NCI-H345 treated with DMSO at 0.1 percent for 48 hours (cell line): Measurements from ENCODE around the gene ASTN1.
A peak's percentile ranks its signal among the peaks of the same experiment; 100 is the strongest.

Source experiments
- DNase-seq: peaks from one replicate; lab custom pipeline; 2025; ENCODE audit not compliant: unreplicated experiment; lab: John Stamatoyannopoulos, UW

ASTN1 gene

DNA sequence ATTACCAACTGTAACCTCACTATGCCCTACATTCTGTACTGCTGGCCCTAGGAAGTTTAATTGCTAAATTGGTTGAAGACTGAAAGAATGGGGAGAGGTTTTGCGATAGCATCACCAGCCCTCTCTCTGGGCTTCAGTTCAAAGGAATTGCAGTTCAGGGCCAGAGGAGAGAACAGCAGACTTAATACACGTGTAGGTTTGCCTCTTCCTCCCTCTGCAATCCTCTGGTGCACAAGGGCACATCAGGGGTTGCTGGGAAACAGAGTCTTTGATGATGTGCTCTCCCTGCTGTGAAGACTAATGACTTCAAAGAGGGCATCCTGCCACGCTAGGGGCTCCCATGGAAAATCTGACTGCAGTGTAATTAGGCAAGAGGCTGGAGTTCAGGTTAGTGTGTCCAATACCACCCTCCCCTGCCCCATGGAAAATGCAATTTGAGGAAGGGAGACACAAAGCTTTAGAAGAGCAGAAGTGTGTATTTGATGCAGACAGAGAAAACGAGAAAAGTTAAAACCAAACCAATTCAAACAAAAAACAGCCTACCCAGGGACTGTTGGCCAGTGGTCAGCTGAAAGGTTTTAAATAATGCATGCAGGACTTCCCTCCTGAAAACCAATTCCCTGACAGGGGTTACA is 167.9 kb downstream of the ASTN1 start:
- DNase-seq: peak; percentile 41

DNA sequence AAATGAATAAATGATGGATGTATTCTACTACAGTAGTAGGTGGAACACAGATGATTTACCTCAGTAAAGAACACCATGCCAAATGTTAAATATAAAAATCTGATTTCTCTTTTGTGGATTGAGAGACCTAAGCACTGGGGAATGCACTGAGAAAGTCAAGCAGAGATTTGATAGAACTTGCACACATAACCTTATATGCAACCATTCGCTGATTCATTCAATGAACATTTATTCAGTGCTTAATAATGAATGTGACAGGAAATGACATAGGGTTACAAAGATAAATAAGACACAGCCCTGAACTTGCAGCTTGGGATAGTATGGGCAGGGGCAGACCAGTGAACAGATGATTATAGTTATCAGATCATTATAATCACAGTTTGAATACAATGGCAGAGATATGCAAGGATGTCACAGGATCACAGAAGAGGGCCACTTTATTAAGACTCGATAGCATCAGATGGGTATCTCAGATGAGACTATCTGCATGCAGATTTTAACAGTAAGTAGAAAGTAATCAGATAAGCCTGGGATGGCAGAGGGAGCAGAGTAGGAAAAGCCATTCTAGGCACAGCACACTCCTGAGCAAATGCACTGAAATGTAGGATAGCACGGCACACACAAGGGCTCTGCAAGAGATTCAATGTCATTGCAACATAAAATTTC is 169.4 kb downstream of the ASTN1 start:
- DNase-seq: no peak

DNA sequence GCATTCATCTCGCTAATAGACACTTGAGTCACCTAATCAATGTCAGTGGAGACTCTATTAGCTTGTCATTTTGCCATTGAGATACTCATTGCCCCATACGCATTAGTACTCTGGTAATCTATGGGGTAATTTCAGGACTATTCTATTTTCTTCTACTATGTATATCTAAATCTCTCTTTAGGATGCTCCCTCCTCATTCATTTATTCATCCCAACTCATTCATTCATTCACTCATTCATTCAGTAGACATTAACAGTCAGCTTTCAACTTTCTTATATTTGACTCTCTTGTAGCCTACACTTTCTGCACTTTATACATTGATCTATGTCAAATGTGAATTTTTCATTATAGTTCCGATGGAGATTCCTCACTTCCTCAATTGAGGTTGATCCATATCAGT is 170.9 kb downstream of the ASTN1 start:
- no peak for DNase-seq

DNA sequence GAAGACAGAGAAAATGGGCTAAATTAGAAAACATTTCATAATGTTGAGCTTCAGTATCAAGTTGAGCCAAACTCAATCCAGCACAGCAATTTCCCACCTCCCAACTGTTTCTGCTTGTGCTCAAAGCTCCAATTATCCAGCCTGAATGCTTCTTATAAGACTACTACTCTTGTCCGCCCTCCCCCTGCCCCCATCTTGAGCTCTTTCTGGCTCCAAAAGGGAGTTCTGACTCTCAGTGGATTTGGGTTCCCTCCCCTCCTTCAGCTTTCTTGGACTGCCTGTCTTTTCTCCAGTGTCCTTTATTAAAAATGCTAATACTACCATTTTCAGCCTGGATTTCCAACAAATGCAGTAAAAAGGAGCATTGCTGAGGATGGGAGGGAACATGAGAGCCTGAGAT is 174.8 kb downstream of the ASTN1 start:
- no peak for DNase-seq

DNA sequence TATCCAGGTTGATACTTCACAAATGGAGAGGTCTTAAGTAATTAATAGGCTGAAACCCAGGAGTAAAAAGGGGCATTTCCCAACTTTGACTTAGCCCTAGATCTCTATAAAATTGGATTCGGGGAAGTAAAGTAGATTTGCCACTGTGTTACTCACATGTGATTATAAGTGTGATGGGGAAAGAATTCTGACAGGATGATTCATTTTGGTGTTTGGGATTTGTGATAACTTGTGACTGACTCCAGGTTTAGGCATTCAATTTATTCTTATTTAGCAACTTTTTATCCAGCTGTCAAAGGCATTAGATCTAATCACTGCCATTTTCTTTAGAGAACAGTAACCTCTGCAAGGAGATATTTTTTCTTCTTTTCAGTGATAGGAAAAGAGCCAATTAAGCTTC is 175.5 kb downstream of the ASTN1 start:
- DNase-seq: no peak

DNA sequence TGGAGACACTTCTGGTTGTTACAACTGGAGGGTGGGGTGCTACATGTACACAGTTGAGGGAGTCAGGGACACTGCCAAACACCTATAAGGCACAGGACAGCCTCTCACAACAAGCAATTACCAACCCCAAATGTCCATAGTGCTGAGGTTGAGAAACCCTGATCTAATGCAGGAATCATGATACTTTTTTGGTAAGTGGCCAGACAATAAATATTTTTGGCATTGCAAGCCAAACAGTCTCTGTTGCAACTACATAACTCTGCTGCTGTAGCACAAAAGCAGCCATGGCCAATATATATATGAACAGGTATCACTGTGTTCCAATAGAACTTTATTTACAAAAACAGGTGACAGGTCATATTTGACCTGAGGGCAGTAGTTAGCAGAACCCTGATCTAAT is 177.5 kb downstream of the ASTN1 start:
- DNase-seq: no peak

DNA sequence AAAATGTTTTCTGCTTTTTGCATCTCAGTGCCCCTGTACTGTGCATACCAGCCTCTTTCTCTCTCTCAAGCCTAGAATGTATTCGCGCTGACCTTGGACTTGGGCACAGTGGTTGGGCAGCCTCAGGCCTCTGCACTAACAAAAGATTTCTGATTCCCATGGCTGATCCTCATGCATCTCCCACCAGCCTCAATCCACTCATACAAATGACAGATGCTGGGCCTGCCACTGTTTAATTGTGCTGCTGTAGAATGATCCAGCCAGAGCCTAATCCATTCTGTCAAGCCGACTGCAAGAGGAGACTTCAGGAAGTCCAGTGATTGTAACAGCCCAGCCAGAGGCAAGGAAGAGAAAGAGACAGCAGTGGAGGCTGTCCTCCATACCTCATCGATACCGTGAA is 180.8 kb downstream of the ASTN1 start:
- no peak for DNase-seq

DNA sequence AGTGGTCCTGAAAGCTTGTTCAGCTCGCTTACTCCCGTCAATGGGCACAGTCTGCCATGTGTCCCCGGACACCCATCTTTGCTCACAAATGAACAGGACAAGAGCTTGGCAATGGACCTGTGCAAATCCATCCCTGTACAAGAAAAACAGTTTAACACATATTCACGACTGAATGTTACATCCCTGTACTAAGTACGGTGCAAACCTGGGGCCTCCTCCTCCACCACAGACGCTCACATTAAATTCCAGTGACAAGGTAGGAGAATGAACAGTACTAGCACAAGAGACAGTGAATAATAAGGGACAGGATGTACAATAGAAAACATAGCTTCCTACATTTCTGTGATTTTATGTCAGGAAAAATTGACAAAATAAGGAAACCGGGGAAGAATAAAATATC is 187.7 kb downstream of the ASTN1 start:
- no peak for DNase-seq

DNA sequence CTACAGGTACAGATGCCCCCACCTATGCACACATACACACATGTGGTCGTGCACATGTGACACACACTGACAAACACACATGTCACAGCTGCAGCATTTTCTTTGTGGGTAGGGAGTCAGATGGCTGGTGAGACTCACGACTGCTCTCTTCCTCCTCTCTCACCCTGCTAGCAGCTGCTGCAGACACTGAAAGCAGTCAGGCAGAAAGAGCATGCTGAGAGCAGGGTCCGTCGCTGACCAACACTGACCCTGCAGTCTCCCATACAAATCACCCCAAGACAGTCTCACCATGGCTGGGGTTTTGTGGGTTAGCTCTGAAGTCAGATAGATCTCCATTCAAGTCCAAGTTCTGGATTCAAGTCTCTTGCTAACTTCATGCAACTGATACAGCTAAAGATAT is 188.3 kb downstream of the ASTN1 start:
- DNase-seq: no peak

DNA sequence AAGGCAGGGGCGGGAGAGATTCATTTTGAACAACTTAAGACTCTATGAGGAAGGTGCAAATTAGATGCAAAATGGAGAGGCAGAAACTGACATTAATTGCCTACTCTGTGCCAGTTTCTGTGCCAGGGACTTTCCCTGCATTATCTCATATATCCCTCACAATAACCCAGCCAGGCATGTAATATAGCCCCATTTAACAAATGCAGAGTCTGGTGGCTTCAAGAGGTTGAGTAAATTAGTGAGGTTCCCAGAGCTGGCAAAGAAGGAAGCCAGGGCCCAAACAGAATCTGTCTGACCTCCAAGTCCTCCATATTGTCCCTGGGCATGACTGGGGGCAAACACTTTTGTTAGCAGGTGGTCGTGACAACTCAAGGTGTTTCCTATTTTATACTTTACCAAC is 199.8 kb downstream of the ASTN1 start:
- DNase-seq: no peak

DNA sequence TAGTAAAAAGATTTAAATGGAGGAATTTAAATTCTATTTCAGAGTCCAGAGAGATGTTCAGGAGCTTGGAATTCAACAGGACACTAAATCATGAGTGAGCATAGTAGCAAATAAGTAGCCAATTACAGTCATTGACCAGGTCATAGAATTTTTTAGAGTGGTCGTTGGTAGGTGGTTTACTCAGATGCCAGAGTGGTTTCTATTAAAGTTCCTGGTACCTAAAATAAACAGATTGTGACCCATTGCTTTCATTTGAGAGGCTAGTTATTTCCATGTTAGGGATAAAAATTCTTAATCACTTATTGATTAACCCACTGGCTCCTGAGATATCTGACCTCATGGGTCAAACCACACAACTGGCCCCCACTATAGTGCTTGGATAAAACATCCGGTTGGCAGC is 201.3 kb downstream of the ASTN1 start:
- no peak for DNase-seq

DNA sequence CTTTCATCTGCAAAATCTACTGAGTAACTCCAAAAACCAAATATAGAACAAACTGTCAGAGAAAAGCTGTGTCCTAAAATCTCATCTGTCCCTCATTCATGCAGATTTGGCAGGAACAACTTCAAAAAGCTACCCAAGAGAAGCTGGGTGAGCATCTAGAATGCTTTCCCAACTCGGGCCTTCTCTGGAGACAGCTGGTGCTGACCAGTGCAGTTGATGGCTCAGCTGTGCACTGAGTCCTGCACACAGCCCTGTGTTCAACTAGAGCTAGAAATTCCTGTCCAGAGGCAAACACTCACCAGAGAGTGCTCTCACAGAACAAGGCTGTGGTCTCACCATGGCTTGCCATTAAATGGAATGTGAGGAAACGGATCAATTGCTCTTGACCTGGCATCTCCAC is 202.8 kb downstream of the ASTN1 start:
- DNase-seq: no peak

DNA sequence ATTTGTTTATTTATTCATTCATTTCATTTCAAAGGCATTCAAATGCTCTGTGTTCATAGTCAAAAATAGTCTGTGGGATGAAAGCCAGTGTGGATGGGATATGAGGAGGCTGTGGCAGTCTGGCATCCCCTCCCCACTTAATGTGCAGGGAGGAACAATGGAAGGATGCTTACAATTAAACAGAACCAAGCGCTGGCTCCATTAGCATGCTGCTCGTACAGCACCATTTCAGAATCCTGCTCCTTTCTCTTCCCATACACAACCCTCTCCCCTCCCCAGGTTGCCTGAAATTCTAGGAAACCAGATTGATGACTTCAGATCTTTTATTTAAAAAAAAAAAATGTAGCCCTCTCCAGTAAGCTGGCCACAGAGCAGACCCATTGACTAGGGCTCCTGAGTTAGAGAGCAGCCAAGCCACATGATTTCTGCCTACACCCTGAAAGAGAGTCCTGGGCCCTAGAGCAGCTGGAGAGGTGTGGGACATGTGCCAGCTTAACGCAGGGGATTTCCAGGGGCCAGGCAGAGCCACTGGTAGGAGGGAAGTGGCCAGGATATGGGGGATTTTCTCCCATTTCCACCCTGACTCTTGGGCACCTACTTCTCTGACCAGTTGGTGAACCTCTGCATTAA is 205.2 kb downstream of the ASTN1 start:
- no peak for DNase-seq

DNA sequence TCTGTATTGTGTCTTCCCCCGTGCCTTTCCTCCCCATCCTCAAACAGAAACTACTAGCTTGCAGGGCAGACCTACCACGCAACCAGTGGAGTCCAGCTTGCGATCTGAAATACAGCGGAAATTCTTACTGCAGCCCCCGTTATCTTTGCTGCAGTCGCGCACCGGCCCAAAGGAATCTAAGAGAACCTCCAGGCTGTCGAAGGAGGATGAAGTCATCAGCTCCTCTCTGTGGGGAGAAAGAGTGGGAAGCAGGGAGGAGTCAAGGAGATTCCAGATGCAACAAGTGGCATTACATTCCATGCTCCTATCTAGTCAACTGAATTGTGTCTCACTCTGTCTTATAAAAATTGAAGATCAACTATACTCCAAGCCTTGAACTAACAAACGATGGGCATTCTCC is 206.9 kb downstream of the ASTN1 start:
- DNase-seq: no peak

DNA sequence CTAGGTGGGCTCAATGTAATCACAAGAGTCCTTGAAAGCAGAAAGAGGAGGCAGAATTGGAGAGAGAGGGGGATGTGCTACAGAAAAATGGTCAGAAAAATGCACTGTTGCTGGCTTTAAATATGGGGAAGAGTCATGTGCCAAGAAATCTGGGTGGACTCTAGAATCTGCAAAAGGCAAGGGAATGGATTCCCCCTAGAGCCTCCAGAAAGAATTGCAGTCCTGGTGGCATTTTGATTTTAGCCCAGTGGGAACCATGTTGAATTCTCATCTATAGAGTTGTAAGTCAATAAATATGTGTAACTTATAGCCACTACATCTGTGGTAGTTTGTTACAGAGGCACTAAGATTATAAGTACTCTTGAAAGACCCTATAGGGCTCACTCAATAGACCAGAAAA is 210.3 kb downstream of the ASTN1 start:
- no peak for DNase-seq

DNA sequence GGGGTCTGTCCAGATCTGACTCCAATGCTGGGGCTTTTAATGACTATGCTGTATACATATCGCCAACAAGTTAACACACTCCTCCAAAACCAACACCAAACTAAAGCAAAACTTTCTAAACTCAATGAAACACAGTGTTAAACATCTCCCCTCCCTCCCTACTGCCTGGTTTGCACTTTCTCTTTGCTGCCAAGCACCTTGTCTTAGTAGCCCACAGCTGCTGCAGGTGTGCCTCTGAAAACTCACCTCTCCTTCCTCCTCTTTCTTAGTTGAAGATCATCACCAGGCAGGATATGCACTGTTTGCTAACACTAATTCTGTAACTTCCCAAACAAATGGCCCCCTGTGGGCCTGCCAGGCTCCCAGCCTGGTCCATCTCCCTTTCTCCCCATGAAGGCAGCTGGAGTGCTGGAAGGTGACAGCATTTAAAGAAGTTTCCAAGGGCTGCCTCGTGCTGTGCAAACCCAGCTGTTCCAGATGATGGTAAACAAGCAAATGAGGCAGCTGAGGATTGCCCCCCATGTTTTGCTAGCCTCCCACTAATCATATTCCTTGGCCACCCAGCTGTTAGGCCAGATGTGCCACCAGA is 213.7 kb downstream of the ASTN1 start:
- DNase-seq: peak; percentile 12

DNA sequence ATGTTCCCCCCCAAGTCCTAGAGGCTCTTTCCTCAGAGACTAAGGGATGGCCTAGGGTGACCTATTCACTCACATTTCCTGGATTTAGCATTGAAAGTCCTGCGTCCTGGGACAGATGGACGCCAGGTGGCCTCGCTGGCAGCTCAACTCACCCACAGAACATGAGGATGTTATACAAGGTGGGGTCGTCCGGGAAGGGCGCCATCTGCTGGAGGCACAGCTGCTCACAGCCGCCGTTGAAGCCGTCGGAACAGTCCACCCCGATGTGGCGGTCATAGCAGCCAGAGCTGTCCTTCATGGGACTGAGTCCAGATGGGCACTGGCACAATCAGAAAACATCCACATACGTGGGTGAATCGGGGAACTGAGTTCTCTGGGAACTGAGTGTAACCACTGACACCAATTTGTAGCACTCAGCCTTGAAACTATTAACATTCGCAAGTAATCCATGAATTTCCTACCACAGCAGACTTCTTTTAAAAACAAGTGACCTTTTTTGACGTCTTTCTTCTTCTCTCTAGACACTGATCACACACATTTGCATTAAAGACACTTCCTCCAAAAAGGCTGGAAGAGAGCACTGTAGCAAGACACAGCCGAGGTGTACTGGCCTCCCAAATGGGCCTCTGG is 215.4 kb downstream of the ASTN1 start:
- no peak for DNase-seq

DNA sequence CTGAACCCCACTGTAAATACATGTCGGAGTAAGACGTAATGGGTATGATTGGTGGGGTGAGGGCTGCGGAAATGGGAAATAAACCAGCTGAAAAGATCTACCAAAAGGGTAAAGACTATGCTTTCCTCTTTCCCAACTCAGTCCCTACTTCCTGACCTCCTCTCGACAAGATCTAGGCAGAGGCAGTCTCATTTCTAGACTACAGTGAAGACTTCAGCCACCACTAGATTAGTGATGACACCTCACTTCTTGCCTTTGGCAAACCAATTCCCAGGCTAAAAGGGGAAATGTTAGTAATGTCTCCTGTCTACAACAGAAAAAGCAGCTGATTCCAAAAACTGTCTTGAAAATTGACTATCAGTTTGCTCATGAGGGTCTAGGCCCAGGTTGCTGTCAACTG is 219.9 kb downstream of the ASTN1 start:
- DNase-seq: no peak

DNA sequence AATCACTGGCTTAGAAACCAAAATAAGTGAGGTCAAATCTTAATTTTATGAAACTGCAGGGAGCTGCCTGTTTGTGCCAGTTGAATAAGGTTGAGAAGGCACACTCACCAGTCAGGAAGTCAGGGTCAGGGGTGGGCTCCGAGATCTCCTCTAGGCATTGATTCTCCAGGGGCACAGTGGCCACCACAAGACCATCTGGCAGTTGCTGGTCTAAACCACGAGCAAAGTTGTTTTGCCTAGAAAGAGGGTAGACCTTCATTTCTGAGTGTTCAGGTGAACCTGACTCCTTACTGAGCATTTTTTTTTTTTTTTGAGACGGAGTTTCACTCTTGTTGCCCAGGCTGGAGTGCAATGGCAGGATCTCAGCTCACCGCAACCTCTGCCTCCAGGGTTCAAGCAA is 220.7 kb downstream of the ASTN1 start:
- DNase-seq: no peak

DNA sequence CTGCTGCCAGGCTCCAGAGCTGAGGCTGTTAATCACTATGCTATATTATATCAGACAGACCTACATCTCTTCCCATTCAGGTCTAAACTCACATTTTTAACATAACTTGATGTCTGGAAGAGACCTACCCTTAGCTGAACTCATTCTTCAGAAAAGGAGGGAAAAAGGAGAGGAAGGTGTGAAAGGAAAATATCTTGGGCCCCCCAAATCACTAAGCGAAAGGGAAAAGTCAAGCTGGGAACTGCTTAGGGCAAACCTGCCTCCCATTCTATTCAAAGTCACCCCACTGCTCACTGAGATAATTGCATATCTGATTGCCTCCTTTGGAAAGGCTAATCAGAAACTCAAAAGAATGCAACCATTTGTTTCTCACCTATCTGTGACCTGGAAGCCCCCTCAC is 222.2 kb downstream of the ASTN1 start:
- DNase-seq: no peak

DNA sequence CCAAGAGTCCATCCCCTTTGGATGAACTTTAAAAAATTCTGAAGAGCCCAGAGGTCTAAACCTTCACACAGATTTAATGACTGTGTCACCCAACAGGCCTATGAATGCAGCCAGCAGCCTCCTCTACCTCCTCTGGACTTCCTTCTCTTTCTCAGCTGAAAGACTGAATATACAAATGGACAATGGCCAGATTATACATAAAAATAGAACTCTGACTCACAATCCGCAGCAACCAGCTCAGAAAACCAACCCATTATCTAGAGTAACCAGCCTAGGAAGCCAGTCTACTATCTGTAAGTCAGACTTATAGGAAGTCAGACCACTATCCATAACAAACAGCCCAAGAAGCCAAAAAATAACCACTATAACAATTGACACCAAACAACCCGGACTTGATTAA is 224.5 kb downstream of the ASTN1 start:
- no peak for DNase-seq

DNA sequence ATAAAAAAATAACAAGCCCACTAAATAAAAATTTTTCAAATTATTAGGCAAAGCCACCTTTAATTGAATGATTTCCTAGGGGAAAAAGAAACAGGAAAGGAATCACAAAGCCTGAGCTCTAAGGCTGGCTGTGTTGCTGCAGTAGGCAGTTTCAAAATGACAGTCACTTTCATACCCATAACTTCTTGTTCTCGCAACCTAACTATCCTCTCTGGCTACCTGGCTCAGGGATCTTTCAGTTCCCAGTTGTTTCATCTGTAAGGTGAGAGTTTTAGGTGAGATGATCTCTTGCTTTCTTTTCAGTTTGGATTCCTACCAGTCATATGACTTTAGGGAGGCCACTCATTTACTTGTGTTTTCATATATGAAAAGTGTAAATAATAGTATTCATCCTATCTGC is 226.1 kb downstream of the ASTN1 start:
- DNase-seq: no peak
